HL-60 (cell line): ENCODE results near the gene NMNAT2.
A peak's percentile ranks its signal among the peaks of the same experiment; 100 is the strongest.

ENCODE experiments used
- DNase-seq, 2 experiments: peaks; one replicate each; pipeline ENCODE4 v3.0.0-alpha.2; 2010 to 2020; ENCODE audit warnings: low read depth in 1 of 2, low spot score in 1 of 2
- H3K27ac ChIP-seq: fragments of 250-450 bp; sonication (Bioruptor Pico); replicated peaks from 2 replicates; pipeline ENCODE4 v1.5.1; 2020; ENCODE audit warnings: mild to moderate bottlenecking, moderate library complexity
- H3K27me3 ChIP-seq: fragments of 250-450 bp; sonication (Bioruptor Pico); 2 replicates; pipeline ENCODE4 v1.5.1; 2021; ENCODE audit warnings: mild to moderate bottlenecking, moderate library complexity; ENCODE audit not compliant: insufficient read depth, poor library complexity, severe bottlenecking
- H3K4me3 ChIP-seq: replicated peaks from 2 replicates; pipeline ENCODE4 v1.5.1; 2011; ENCODE audit warnings: mild to moderate bottlenecking, control low read depth, low read length; ENCODE audit not compliant: insufficient read depth
- GABPA ChIP-seq: IDR thresholded peaks from 2 replicates; pipeline ENCODE4 v1.6.1; 2012; ENCODE audit warnings: low read depth
- POLR2AphosphoS5 ChIP-seq: IDR thresholded peaks from 2 replicates; pipeline ENCODE4 v1.6.1; 2012; ENCODE audit warnings: low read depth
- SPI1 ChIP-seq: IDR thresholded peaks from 2 replicates; pipeline ENCODE4 v1.6.1; 2012; ENCODE audit warnings: low read depth, mild to moderate bottlenecking, borderline replicate concordance
- TF ChIP-seq, protein P1 (sequence below): IDR thresholded peaks from 2 replicates; pipeline ENCODE4 v1.6.1; 2012; ENCODE audit warnings: low read depth; ENCODE audit not compliant: insufficient replicate concordance
- TF ChIP-seq, protein P2 (sequence below): IDR thresholded peaks from one replicate; pipeline ENCODE4 v1.5.1; 2011; ENCODE audit warnings: low read length, control low read depth, inconsistent platforms; ENCODE audit not compliant: insufficient read depth

The NMNAT2 gene

DNA sequence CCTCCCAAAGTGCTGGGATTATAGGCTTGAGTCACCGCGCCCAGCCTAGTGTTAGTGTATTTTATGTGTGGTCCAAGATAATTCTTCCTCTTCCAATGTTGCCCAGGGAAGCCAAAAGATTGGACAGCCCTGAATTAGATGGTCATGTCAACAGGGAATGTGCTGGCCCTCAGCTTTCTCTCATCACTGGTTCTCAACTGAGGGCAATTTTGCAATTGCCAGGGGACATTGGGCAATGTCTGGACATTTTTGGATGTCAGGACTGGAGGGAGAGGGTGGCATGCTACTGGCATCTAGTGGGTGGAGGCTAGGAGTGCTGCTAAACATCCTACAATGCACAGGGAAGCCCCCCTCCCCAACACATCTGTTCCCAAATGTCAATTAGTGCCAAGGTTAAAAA is 137.1 kb downstream of the NMNAT2 start:
- Histone ChIP-seq H3K4me3 (no peak overlapping the region), H3K27me3 (no peaks in the 10 kb centered on the region), H3K27ac (peak overlapping the region; percentile 93)
- DNase-seq, result peak; percentile 60
- TF ChIP-seq SPI1, result no peak

DNA sequence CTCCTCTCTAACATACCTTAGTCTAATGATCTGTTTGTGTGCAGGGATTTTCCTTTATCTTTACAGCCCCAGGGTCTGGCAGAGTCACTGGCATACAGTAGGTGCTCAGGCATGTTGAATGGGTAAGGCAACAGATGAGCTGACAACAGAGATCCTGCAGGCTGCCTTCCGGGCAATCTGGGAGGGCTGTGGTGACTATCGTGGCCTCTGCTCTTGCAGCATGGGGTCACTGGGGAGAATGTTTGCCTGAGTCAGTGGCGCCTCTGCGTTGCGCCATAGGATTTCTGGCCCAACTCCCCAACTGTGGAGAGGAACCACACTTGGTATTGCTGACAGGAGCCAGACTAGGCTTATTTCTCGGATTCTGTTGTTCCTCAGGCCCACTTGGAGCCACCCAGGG is 138.3 kb downstream of the NMNAT2 start:
- H3K27ac ChIP-seq, result peak overlapping the region; percentile 93
- peak; percentile 92 to 96 for DNase-seq
- no peak overlapping the region for H3K4me3 ChIP-seq

DNA sequence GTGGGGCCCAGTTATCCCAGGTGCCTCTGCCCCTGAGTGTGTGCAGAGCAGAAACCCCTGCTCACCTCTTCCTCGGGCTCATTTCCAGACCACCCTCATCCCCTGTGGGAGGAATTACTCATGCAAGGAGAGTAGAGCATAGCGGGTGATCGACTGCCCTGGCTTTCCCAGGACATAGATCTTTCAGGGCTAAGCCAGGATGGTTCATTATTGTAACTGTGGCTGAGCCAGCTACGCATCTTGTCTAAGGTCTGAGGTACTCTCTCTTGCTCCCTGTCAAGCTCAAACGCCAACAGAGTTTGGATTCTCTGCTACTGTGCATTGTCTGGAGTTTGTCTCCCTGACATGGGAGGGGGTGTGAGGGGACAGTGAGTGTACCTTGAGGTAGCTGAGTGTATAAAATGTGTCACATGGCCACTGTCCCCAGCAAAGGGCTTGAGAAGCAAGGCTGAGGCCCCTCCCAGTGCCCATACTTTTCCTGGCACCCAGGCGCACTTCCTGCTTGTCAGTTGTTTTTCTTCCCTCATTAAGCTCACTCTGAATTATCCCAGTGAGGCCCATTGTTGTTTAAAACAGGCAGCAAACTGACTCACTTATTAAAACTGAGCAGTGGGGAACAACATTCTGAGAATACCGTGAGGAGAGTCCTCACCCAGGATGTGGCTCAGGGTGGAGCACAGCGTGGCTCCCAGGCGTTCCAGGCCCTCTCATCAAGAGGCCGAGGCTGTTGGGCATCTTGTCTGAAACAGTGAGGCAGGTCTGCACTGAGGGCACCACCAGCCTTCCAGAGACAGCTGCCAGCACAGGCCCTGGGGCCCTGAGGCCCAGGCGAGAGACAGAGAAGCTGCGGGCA is 139.2 kb downstream of the NMNAT2 start:
- H3K27me3 ChIP-seq, result no peaks in the 10 kb centered on the region
- TF ChIP-seq, protein P1, sequence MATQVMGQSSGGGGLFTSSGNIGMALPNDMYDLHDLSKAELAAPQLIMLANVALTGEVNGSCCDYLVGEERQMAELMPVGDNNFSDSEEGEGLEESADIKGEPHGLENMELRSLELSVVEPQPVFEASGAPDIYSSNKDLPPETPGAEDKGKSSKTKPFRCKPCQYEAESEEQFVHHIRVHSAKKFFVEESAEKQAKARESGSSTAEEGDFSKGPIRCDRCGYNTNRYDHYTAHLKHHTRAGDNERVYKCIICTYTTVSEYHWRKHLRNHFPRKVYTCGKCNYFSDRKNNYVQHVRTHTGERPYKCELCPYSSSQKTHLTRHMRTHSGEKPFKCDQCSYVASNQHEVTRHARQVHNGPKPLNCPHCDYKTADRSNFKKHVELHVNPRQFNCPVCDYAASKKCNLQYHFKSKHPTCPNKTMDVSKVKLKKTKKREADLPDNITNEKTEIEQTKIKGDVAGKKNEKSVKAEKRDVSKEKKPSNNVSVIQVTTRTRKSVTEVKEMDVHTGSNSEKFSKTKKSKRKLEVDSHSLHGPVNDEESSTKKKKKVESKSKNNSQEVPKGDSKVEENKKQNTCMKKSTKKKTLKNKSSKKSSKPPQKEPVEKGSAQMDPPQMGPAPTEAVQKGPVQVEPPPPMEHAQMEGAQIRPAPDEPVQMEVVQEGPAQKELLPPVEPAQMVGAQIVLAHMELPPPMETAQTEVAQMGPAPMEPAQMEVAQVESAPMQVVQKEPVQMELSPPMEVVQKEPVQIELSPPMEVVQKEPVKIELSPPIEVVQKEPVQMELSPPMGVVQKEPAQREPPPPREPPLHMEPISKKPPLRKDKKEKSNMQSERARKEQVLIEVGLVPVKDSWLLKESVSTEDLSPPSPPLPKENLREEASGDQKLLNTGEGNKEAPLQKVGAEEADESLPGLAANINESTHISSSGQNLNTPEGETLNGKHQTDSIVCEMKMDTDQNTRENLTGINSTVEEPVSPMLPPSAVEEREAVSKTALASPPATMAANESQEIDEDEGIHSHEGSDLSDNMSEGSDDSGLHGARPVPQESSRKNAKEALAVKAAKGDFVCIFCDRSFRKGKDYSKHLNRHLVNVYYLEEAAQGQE, result peak; percentile 12
- TF ChIP-seq, protein P2, sequence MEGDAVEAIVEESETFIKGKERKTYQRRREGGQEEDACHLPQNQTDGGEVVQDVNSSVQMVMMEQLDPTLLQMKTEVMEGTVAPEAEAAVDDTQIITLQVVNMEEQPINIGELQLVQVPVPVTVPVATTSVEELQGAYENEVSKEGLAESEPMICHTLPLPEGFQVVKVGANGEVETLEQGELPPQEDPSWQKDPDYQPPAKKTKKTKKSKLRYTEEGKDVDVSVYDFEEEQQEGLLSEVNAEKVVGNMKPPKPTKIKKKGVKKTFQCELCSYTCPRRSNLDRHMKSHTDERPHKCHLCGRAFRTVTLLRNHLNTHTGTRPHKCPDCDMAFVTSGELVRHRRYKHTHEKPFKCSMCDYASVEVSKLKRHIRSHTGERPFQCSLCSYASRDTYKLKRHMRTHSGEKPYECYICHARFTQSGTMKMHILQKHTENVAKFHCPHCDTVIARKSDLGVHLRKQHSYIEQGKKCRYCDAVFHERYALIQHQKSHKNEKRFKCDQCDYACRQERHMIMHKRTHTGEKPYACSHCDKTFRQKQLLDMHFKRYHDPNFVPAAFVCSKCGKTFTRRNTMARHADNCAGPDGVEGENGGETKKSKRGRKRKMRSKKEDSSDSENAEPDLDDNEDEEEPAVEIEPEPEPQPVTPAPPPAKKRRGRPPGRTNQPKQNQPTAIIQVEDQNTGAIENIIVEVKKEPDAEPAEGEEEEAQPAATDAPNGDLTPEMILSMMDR, result no peak
- H3K27ac ChIP-seq, result peak overlapping the region; percentile 93
- no peak overlapping the region for H3K4me3 ChIP-seq
- peak; percentile 16 to 49 for DNase-seq

More for the DNA sequence above, 138.3 kb downstream of the NMNAT2 start:
- peak; percentile 77 for TF ChIP-seq POLR2AphosphoS5
- no peak for TF ChIP-seq GABPA
- peak; percentile 30; the same call in 1 of the 2 replicates for TF ChIP-seq SPI1
- TF ChIP-seq, protein P2, result no peak
- TF ChIP-seq, protein P1, result no peak
- no peaks in the 10 kb centered on the region for H3K27me3 ChIP-seq

DNA sequence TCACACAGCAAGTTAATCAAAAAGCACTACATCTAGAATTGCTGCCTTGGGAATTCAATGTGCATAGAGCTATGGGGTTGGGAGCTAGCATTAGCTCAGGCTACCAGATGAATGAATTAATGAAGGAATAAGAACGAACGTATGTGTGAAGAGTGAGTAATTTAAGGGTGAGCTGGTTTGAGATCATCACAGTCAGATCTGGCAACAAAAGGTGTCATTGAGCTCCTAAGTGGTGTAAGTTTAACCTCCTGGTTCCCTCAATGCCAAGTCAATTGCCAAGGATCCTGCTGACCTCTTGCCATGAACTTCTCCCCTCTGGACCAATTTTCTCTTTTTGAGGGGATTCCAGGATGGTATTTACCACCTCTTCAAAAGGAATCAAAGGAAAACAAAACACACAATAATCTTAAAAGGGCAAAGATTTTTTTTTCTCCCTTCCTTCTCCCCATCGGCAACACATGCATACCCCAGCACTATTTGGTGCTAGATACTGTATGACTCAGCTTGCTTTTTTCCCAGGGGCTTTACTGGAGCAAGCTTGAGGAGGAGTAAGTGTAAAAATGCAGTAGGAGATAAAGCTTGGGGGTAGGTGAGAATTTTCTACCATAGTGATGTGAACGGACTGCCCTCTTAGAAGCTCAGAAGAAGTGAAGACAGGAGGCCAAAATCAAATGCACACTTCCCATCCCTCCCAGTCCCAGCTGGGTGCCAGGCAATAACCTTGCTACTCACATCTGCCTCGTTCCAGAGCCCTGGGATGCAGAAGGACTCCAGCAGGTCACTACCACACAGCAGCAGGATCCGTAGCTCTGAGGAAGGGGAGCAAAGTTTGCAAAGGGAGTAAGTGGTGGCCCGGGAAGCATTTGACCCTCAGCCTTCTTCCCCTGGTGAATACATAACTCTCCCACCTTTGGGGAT is 140.1 kb downstream of the NMNAT2 start:
- no peak overlapping the region for H3K4me3 ChIP-seq
- no peaks in the 10 kb centered on the region for H3K27me3 ChIP-seq
- TF ChIP-seq, protein P1, result no peak
- TF ChIP-seq POLR2AphosphoS5 (no peak), SPI1 (no peak), GABPA (no peak)
- TF ChIP-seq, protein P2, result no peak
- no peak for DNase-seq
- no peak overlapping the region for H3K27ac ChIP-seq
